Suprapubic skin (tissue), 4 donors: Measurements from ENCODE around the gene TIE1.
"Not testable (repeated sequence)": the region's sequence is repeated elsewhere in the genome, so short reads cannot be mapped to it uniquely, and the experiment has no call there.

Source experiments
- EP300 ChIP-seq: sonication (generic); formaldehyde crosslinking; IDR thresholded peaks from one replicate; pipeline ENCODE4 v1.6.1; 2017; ENCODE audit warnings: antibody characterized with exemption
- POLR2A ChIP-seq, 2 donors: fragments of 450-650 bp; IDR thresholded peaks; one replicate each; pipeline ENCODE4 v1.6.1; 2017; ENCODE audit warnings: antibody characterized with exemption in 2 of 2, mild to moderate bottlenecking in 2 of 2, moderate library complexity in 2 of 2
- POLR2AphosphoS5 ChIP-seq, 3 donors: sonication (generic); formaldehyde crosslinking; IDR thresholded peaks; one replicate each; pipeline ENCODE4 v1.6.1; 2017; ENCODE audit warnings: antibody characterized with exemption in 3 of 3
- TF ChIP-seq, protein P1 (sequence below), 2 donors: fragments of 200-600 bp in 1 of 2; fragments of 450-650 bp in 1 of 2; sonication (generic) in 1 of 2; IDR thresholded peaks; one replicate each; pipeline ENCODE4 v1.5.1; 2016 to 2019; ENCODE audit warnings: antibody characterized with exemption in 2 of 2, mild to moderate bottlenecking in 1 of 2, moderate library complexity in 1 of 2

GRCh38 chr1:43369779-43370178, 69.0 kb downstream of the TIE1 start:
- TF ChIP-seq, protein P1, sequence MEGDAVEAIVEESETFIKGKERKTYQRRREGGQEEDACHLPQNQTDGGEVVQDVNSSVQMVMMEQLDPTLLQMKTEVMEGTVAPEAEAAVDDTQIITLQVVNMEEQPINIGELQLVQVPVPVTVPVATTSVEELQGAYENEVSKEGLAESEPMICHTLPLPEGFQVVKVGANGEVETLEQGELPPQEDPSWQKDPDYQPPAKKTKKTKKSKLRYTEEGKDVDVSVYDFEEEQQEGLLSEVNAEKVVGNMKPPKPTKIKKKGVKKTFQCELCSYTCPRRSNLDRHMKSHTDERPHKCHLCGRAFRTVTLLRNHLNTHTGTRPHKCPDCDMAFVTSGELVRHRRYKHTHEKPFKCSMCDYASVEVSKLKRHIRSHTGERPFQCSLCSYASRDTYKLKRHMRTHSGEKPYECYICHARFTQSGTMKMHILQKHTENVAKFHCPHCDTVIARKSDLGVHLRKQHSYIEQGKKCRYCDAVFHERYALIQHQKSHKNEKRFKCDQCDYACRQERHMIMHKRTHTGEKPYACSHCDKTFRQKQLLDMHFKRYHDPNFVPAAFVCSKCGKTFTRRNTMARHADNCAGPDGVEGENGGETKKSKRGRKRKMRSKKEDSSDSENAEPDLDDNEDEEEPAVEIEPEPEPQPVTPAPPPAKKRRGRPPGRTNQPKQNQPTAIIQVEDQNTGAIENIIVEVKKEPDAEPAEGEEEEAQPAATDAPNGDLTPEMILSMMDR (IDR thresholded peaks at IDR 0.05) = not testable (repeated sequence)
- not testable (repeated sequence) for TF ChIP-seq POLR2AphosphoS5 (IDR thresholded peaks at IDR 0.05); POLR2A (IDR thresholded peaks at IDR 0.05); EP300
